HepG2 (cell line): ENCODE data around the gene CCL19. TPM values are rescaled to one million over a fixed set of nuclear protein-coding genes. Genes with fewer than 3 reads are reported as not detected.

ENCODE experiments used
- CBX1 ChIP-seq: IDR thresholded peaks from one replicate; pipeline ENCODE4 v1.6.1; 2016; ENCODE audit warnings: antibody characterized with exemption, low read depth
- FOXK1 ChIP-seq: sonication (generic); formaldehyde crosslinking; IDR thresholded peaks from 2 replicates; pipeline ENCODE4 v1.4.0; 2020; ENCODE audit warnings: low read depth, missing genetic modification reagents, borderline replicate concordance
- GATA4 ChIP-seq: sonication (generic); IDR thresholded peaks from 2 replicates; pipeline ENCODE4 v1.6.1; 2016; ENCODE audit warnings: antibody characterized with exemption, low read depth, borderline replicate concordance
- HNRNPLL ChIP-seq: fragments of 200-400 bp; formaldehyde crosslinking; IDR thresholded peaks from 2 replicates; pipeline ENCODE4 v1.6.1; 2017; ENCODE audit warnings: mild to moderate bottlenecking, low read depth, low read length; ENCODE audit not compliant: poor library complexity, severe bottlenecking
- NFATC3 ChIP-seq: sonication (generic); formaldehyde crosslinking; IDR thresholded peaks from 2 replicates; pipeline ENCODE4 v1.5.1; 2020; ENCODE audit warnings: mild to moderate bottlenecking, missing genetic modification reagents
- PHF20 ChIP-seq: sonication (generic); formaldehyde crosslinking; IDR thresholded peaks from 2 replicates; pipeline ENCODE4 v1.5.0; 2020; ENCODE audit warnings: mild to moderate bottlenecking, missing genetic modification reagents
- SIX4 ChIP-seq: sonication (generic); formaldehyde crosslinking; IDR thresholded peaks from 2 replicates; pipeline ENCODE4 v1.4.0; 2020; ENCODE audit warnings: missing genetic modification reagents
- TEAD3 ChIP-seq: optimal IDR thresholded peaks from 2 replicates; pipeline ENCODE3; 2016; ENCODE audit warnings: borderline replicate concordance
- ZBTB1 ChIP-seq: sonication (generic); formaldehyde crosslinking; IDR thresholded peaks from 2 replicates; pipeline ENCODE4 v1.4.0; 2020; ENCODE audit warnings: missing genetic modification reagents, borderline replicate concordance
- ZIK1 ChIP-seq: sonication (generic); formaldehyde crosslinking; IDR thresholded peaks from 2 replicates; pipeline ENCODE4 v1.5.0; 2020; ENCODE audit warnings: mild to moderate bottlenecking, low read depth, missing genetic modification reagents, borderline replicate concordance
- ZNF121 ChIP-seq: sonication (generic); formaldehyde crosslinking; IDR thresholded peaks from 2 replicates; pipeline ENCODE4 v1.5.0; 2020; ENCODE audit warnings: mild to moderate bottlenecking, missing genetic modification reagents
- ZNF138 ChIP-seq: sonication (generic); formaldehyde crosslinking; IDR thresholded peaks from 2 replicates; pipeline ENCODE4 v1.5.0; 2020; ENCODE audit warnings: mild to moderate bottlenecking, low read depth, missing genetic modification reagents
- ZNF558 ChIP-seq: sonication (generic); formaldehyde crosslinking; IDR thresholded peaks from 2 replicates; pipeline ENCODE4 v1.9.0; 2022; ENCODE audit warnings: mild to moderate bottlenecking, missing genetic modification reagents, borderline replicate concordance
- ZNF703 ChIP-seq: sonication (generic); formaldehyde crosslinking; IDR thresholded peaks from 2 replicates; pipeline ENCODE4 v1.5.1; 2020; ENCODE audit warnings: missing genetic modification reagents, mild to moderate bottlenecking, moderate library complexity, borderline replicate concordance
- ZNF780A ChIP-seq: sonication (generic); formaldehyde crosslinking; IDR thresholded peaks from 2 replicates; pipeline ENCODE4 v1.8.0; 2022; ENCODE audit warnings: mild to moderate bottlenecking, missing genetic modification reagents, moderate library complexity
- ZNF850 ChIP-seq: sonication (generic); formaldehyde crosslinking; conservative IDR thresholded peaks from 2 replicates; pipeline ENCODE4 v1.9.0; 2021; ENCODE audit warnings: mild to moderate bottlenecking, missing genetic modification reagents
- polyA plus RNA-seq, 8 experiments: library from polyadenylated mRNA; depleted of rRNA in 3 of 8; stranded (reverse) in 7 of 8; unstranded in 1 of 8; fragments of >200 nt; fragmentation: Illumina TruSeq in 4 of 8; extraction: Trizol in 4 of 8; gene quantifications; 2 replicates each; pipeline versions ENCODE4 v1.2.1 to v1.2.3, GENCODE V29; 2011 to 2016; ENCODE audit warnings: low read depth in 4 of 8, missing spikeins in 1 of 8, mixed read lengths in 1 of 8; ENCODE audit not compliant: insufficient read depth in 1 of 8
- total RNA-seq, 5 experiments: library from RNA; depleted of rRNA; stranded (reverse); fragments of >200 nt; fragmentation: Illumina TruSeq; extraction: Trizol; gene quantifications; 2 replicates each; pipeline ENCODE4 v1.2.3, GENCODE V29; 2016; ENCODE audit warnings: low read depth in 1 of 5
- TF ChIP-seq, protein P1 (sequence below): sonication (generic); formaldehyde crosslinking; IDR thresholded peaks from 2 replicates; pipeline ENCODE4 v1.5.1; 2020; ENCODE audit warnings: mild to moderate bottlenecking, missing genetic modification reagents, moderate library complexity
- TF ChIP-seq, protein P2 (sequence below): IDR thresholded peaks from 2 replicates; pipeline ENCODE4 v1.6.1; 2016; ENCODE audit warnings: low read depth
- TF ChIP-seq, protein P3 (sequence below): IDR thresholded peaks from 2 replicates; pipeline ENCODE4 v1.6.1; 2016; ENCODE audit warnings: missing compliant biosample characterization, missing genetic modification reagents, borderline replicate concordance
- TF ChIP-seq, protein P4 (sequence below): sonication (generic); formaldehyde crosslinking; IDR thresholded peaks from 2 replicates; pipeline ENCODE4 v1.4.0; 2020; ENCODE audit warnings: low read depth, mild to moderate bottlenecking, missing genetic modification reagents
- TF ChIP-seq, protein P5 (sequence below): sonication (generic); formaldehyde crosslinking; IDR thresholded peaks from 2 replicates; pipeline ENCODE4 v1.5.0; 2020; ENCODE audit warnings: mild to moderate bottlenecking, missing genetic modification reagents, moderate library complexity

CCL19 gene
- total and polyA plus RNA-seq, 2 of the 13 experiments (the other 11 are each of a cell fraction or from before 2014, with no cell fraction given): not detected

DNA sequence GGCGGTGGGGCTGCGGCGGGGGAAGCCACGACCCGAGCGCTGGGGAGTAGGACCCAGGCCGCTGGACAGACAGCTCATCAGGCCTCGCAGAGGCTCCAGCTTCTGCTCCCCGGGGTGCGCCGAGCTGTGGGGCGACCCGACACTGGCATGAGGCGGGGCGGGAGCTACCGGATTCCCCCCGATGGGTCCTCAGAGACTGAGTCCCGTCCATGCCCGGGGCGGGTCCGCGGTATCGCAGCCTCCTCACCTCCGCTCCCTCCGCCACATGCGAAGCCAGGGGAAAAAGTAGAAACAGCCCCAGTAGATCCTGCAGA lies 26.1 kb downstream of the CCL19 start (continued):
- TF ChIP-seq, protein P1, sequence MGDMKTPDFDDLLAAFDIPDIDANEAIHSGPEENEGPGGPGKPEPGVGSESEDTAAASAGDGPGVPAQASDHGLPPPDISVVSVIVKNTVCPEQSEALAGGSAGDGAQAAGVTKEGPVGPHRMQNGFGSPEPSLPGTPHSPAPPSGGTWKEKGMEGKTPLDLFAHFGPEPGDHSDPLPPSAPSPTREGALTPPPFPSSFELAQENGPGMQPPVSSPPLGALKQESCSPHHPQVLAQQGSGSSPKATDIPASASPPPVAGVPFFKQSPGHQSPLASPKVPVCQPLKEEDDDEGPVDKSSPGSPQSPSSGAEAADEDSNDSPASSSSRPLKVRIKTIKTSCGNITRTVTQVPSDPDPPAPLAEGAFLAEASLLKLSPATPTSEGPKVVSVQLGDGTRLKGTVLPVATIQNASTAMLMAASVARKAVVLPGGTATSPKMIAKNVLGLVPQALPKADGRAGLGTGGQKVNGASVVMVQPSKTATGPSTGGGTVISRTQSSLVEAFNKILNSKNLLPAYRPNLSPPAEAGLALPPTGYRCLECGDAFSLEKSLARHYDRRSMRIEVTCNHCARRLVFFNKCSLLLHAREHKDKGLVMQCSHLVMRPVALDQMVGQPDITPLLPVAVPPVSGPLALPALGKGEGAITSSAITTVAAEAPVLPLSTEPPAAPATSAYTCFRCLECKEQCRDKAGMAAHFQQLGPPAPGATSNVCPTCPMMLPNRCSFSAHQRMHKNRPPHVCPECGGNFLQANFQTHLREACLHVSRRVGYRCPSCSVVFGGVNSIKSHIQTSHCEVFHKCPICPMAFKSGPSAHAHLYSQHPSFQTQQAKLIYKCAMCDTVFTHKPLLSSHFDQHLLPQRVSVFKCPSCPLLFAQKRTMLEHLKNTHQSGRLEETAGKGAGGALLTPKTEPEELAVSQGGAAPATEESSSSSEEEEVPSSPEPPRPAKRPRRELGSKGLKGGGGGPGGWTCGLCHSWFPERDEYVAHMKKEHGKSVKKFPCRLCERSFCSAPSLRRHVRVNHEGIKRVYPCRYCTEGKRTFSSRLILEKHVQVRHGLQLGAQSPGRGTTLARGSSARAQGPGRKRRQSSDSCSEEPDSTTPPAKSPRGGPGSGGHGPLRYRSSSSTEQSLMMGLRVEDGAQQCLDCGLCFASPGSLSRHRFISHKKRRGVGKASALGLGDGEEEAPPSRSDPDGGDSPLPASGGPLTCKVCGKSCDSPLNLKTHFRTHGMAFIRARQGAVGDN: peak; percentile 67
- TF ChIP-seq ZNF850 (no peak), ZIK1 (CRISPR knock-in tag) (no peak), PHF20 (CRISPR knock-in tag) (0 out of 2 replicates have a peak, but pooled peaks have one; percentile 30), NFATC3 (CRISPR knock-in tag) (no peak), ZNF780A (CRISPR knock-in tag) (no peak), ZNF121 (CRISPR knock-in tag) (no peak), ZNF138 (CRISPR knock-in tag) (no peak), ZBTB1 (CRISPR knock-in tag) (no peak), HNRNPLL (peak; percentile 40), FOXK1 (no peak), TEAD3 (CRISPR knock-in tag) (no peak), CBX1 (no peak), GATA4 (no peak), SIX4 (CRISPR knock-in tag) (no peak), ZNF558 (CRISPR knock-in tag) (peak; percentile 22; the same call in 1 of the 2 replicates), ZNF703 (no peak)
- TF ChIP-seq, protein P2, sequence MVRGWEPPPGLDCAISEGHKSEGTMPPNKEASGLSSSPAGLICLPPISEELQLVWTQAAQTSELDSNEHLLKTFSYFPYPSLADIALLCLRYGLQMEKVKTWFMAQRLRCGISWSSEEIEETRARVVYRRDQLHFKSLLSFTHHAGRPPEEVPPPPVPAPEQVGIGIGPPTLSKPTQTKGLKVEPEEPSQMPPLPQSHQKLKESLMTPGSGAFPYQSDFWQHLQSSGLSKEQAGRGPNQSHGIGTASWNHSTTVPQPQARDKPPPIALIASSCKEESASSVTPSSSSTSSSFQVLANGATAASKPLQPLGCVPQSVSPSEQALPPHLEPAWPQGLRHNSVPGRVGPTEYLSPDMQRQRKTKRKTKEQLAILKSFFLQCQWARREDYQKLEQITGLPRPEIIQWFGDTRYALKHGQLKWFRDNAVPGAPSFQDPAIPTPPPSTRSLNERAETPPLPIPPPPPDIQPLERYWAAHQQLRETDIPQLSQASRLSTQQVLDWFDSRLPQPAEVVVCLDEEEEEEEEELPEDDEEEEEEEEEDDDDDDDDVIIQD (CRISPR knock-in tag): no peak
- TF ChIP-seq, protein P3, sequence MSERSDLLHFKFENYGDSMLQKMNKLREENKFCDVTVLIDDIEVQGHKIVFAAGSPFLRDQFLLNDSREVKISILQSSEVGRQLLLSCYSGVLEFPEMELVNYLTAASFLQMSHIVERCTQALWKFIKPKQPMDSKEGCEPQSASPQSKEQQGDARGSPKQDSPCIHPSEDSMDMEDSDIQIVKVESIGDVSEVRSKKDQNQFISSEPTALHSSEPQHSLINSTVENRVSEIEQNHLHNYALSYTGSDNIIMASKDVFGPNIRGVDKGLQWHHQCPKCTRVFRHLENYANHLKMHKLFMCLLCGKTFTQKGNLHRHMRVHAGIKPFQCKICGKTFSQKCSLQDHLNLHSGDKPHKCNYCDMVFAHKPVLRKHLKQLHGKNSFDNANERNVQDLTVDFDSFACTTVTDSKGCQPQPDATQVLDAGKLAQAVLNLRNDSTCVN (CRISPR knock-in tag): no peak
- TF ChIP-seq, protein P4, sequence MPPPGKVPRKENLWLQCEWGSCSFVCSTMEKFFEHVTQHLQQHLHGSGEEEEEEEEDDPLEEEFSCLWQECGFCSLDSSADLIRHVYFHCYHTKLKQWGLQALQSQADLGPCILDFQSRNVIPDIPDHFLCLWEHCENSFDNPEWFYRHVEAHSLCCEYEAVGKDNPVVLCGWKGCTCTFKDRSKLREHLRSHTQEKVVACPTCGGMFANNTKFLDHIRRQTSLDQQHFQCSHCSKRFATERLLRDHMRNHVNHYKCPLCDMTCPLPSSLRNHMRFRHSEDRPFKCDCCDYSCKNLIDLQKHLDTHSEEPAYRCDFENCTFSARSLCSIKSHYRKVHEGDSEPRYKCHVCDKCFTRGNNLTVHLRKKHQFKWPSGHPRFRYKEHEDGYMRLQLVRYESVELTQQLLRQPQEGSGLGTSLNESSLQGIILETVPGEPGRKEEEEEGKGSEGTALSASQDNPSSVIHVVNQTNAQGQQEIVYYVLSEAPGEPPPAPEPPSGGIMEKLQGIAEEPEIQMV (CRISPR knock-in tag): no peak
- TF ChIP-seq, protein P5, sequence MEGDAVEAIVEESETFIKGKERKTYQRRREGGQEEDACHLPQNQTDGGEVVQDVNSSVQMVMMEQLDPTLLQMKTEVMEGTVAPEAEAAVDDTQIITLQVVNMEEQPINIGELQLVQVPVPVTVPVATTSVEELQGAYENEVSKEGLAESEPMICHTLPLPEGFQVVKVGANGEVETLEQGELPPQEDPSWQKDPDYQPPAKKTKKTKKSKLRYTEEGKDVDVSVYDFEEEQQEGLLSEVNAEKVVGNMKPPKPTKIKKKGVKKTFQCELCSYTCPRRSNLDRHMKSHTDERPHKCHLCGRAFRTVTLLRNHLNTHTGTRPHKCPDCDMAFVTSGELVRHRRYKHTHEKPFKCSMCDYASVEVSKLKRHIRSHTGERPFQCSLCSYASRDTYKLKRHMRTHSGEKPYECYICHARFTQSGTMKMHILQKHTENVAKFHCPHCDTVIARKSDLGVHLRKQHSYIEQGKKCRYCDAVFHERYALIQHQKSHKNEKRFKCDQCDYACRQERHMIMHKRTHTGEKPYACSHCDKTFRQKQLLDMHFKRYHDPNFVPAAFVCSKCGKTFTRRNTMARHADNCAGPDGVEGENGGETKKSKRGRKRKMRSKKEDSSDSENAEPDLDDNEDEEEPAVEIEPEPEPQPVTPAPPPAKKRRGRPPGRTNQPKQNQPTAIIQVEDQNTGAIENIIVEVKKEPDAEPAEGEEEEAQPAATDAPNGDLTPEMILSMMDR (CRISPR knock-in tag): no peak
